Tibial nerve (tissue), 4 donors: ENCODE measurements around the gene TIMM13. TPM values are rescaled to one million over a fixed set of nuclear protein-coding genes. Genes with fewer than 3 reads are reported as not detected.

Experiments used
- DNase-seq, 2 donors: peaks; one replicate each; pipeline ENCODE4 v3.0.0-alpha.2; 2019; ENCODE audit warnings: low spot score in 2 of 2
- H3K27ac ChIP-seq, 4 donors: fragments of 200-600 bp; sonication (generic) in 3 of 4; one replicate each; pipeline ENCODE4 v1.5.1; 2017 to 2019; ENCODE audit warnings: mild to moderate bottlenecking in 1 of 4
- H3K27me3 ChIP-seq, 2 donors: fragments of 200-600 bp; sonication (generic) in 1 of 2; one replicate each; pipeline versions ENCODE4 v1.5.1 to v1.6.0; 2017 to 2019
- H3K36me3 ChIP-seq, 3 donors: fragments of 200-600 bp; sonication (generic); one replicate each; pipeline ENCODE4 v1.5.1; 2018 to 2019
- H3K4me1 ChIP-seq, 4 donors: fragments of 200-600 bp; sonication (generic) in 3 of 4; one replicate each; pipeline ENCODE4 v1.5.1; 2017 to 2019
- H3K4me3 ChIP-seq, 4 donors: fragments of 200-600 bp; sonication (generic) in 3 of 4; one replicate each; pipeline ENCODE4 v1.5.1; 2017 to 2019; ENCODE audit warnings: mild to moderate bottlenecking in 1 of 4, moderate library complexity in 1 of 4
- H3K9me3 ChIP-seq, 4 donors: fragments of 200-600 bp; sonication (generic) in 3 of 4; one replicate each; pipeline ENCODE4 v1.5.1; 2017 to 2019
- CTCF ChIP-seq, 5 experiments: fragments of 200-600 bp in 3 of 5; fragments of 450-650 bp in 2 of 5; sonication (generic) in 3 of 5; IDR thresholded peaks; one replicate each; pipeline ENCODE4 v1.5.1; 2016 to 2019; ENCODE audit warnings: antibody characterized with exemption in 5 of 5, mild to moderate bottlenecking in 3 of 5, moderate library complexity in 2 of 5
- EP300 ChIP-seq, 2 donors: sonication (generic); formaldehyde crosslinking; IDR thresholded peaks; one replicate each; pipeline ENCODE4 v1.6.1; 2017; ENCODE audit warnings: antibody characterized with exemption in 2 of 2, mild to moderate bottlenecking in 1 of 2
- POLR2A ChIP-seq, 2 donors: fragments of 450-650 bp; IDR thresholded peaks; one replicate each; pipeline ENCODE4 v1.6.1; 2017; ENCODE audit warnings: antibody characterized with exemption in 2 of 2, mild to moderate bottlenecking in 2 of 2, moderate library complexity in 2 of 2
- WGBS, 2 donors: methylation state at CpG; one replicate each; pipeline ENCODE4 v1.1.5; 2018; 5-methylcytosine and 5-hydroxymethylcytosine counted together
- total RNA-seq, 4 donors: library from RNA; depleted of rRNA; stranded (reverse); fragments of >200 nt; gene quantifications; one replicate each; pipeline ENCODE4 v1.1.0, GENCODE V29; 2016

Gene TIMM13
- 10 to 100 TPM; 28.8 to 48.9 (median 32.3) TPM for total RNA-seq

GRCh38 chr19:2427429-2428320 is at the start of gene TIMM13:
Gene TIMM13 (minus strand): TSS chr19:2427586. CDS start chr19:2427533, 53 bp downstream.
- TF ChIP-seq POLR2A (IDR thresholded peaks at IDR 0.05) (peak in 1 of 2 donors; percentile 48), EP300 (IDR thresholded peaks at IDR 0.05) (peak; percentile 87 to 95), CTCF (IDR thresholded peaks at IDR 0.05) (peak in 1 of 5 experiments; percentile 39)
- no peaks in the 10 kb centered on the region for H3K9me3 ChIP-seq
- H3K36me3 ChIP-seq: peaks cover 0 to 51% (median 5%) of the 10 kb centered on the region in 3 donors
- peak; percentile 94 to 95 for DNase-seq
- WGBS, 2 donors: 1% methylated on average over 36 to 66 of the region's 77 CpGs
- H3K27ac ChIP-seq: peak within 1 kb of the TSS; percentile 86 to 99 (median 96)
- peak within 1 kb of the TSS; percentile 58 to 93 (median 85) for H3K4me3 ChIP-seq
- peaks cover 0 to 38% (median 18%) of the 10 kb centered on the region in 4 donors for H3K4me1 ChIP-seq
- no peaks in the 10 kb centered on the region for H3K27me3 ChIP-seq

- Histone ChIP-seq H3K27me3 (no peaks in the 10 kb centered on the region), H3K4me3 (peak overlapping the region; percentile 72 to 94 (median 83)), H3K9me3 (no peaks in the 10 kb centered on the region), H3K4me1 (peaks cover 0 to 43% (median 18%) of the 10 kb centered on the region in 4 donors), H3K36me3 (peaks cover 0 to 19% (median 0%) of the 10 kb centered on the region in 3 donors), H3K27ac (peak overlapping the region; percentile 66 to 95 (median 90))
- DNase-seq: no peak
- TF ChIP-seq CTCF (IDR thresholded peaks at IDR 0.05) (no peak), EP300 (IDR thresholded peaks at IDR 0.05) (no peak), POLR2A (IDR thresholded peaks at IDR 0.05) (no peak)
- 1 to 2% methylated on average over 32 of the region's 42 CpGs for WGBS, 2 donors
Observed at GRCh38 chr19:2476451-2477140, 49.2 kb upstream of the TIMM13 start.

- Histone ChIP-seq H3K4me3 (peak within 1 kb of the TSS; percentile 72 to 94 (median 83)), H3K4me1 (peaks cover 0 to 43% (median 18%) of the 10 kb centered on the region in 4 donors), H3K27ac (peak within 1 kb of the TSS; percentile 66 to 95 (median 90)), H3K9me3 (no peaks in the 10 kb centered on the region), H3K36me3 (peaks cover 0 to 19% (median 0%) of the 10 kb centered on the region in 3 donors), H3K27me3 (no peaks in the 10 kb centered on the region)
- TF ChIP-seq CTCF (IDR thresholded peaks at IDR 0.05) (peak in 2 of 5 experiments; percentile 38 to 61), EP300 (IDR thresholded peaks at IDR 0.05) (peak; percentile 70 to 100), POLR2A (IDR thresholded peaks at IDR 0.05) (peak; percentile 100)
- WGBS, 2 donors: 0% methylated on average over 54 to 65 of the region's 70 CpGs
- peak; percentile 96 to 99 for DNase-seq
Observed at GRCh38 chr19:2475702-2476450, 48.5 kb upstream of the TIMM13 start, which contains the start of gene GADD45B. Gene GADD45B (plus strand): TSS chr19:2476127. CDS start chr19:2476359, 232 bp downstream.

GRCh38 chr19:2475018-2475701 is 47.8 kb upstream of the TIMM13 start:
- H3K27me3 ChIP-seq: no peaks in the 10 kb centered on the region
- H3K9me3 ChIP-seq: no peaks in the 10 kb centered on the region
- peaks cover 0 to 19% (median 0%) of the 10 kb centered on the region in 3 donors for H3K36me3 ChIP-seq
- peaks cover 0 to 43% (median 18%) of the 10 kb centered on the region in 4 donors for H3K4me1 ChIP-seq
- DNase-seq: peak in 1 of 2 donors; percentile 39
- WGBS, 2 donors: 2 to 3% methylated on average over 17 to 44 of the region's 45 CpGs
- H3K4me3 ChIP-seq: peak overlapping the region; percentile 43 to 94 (median 83)
- peak overlapping the region; percentile 43 to 95 (median 88) for H3K27ac ChIP-seq
- TF ChIP-seq POLR2A (IDR thresholded peaks at IDR 0.05) (no peak), EP300 (IDR thresholded peaks at IDR 0.05) (peak in 1 of 2 donors; percentile 14), CTCF (IDR thresholded peaks at IDR 0.05) (no peak)
